Suprapubic skin (tissue), 4 donors: ENCODE data around the gene MGAT5.

Source experiments
- CTCF ChIP-seq, 2 donors: fragments of 200-600 bp in 1 of 2; fragments of 450-650 bp in 1 of 2; sonication (generic) in 1 of 2; IDR thresholded peaks; one replicate each; pipeline ENCODE4 v1.5.1; 2016 to 2019; ENCODE audit warnings: antibody characterized with exemption in 2 of 2, mild to moderate bottlenecking in 1 of 2, moderate library complexity in 1 of 2
- EP300 ChIP-seq: sonication (generic); formaldehyde crosslinking; IDR thresholded peaks from one replicate; pipeline ENCODE4 v1.6.1; 2017; ENCODE audit warnings: antibody characterized with exemption
- POLR2A ChIP-seq, 2 donors: fragments of 450-650 bp; IDR thresholded peaks; one replicate each; pipeline ENCODE4 v1.6.1; 2017; ENCODE audit warnings: antibody characterized with exemption in 2 of 2, mild to moderate bottlenecking in 2 of 2, moderate library complexity in 2 of 2
- POLR2AphosphoS5 ChIP-seq, 3 donors: sonication (generic); formaldehyde crosslinking; IDR thresholded peaks; one replicate each; pipeline ENCODE4 v1.6.1; 2017; ENCODE audit warnings: antibody characterized with exemption in 3 of 3

- no peak for TF ChIP-seq CTCF (IDR thresholded peaks at IDR 0.05)
- no peak for TF ChIP-seq POLR2A (IDR thresholded peaks at IDR 0.05)
- TF ChIP-seq EP300 = no peak
- no peak for TF ChIP-seq POLR2AphosphoS5 (IDR thresholded peaks at IDR 0.05)
Measured at GRCh38 chr2:134458950-134459349, 205.1 kb downstream of the MGAT5 start.
